HEK293T (cell line): ENCODE measurements around the gene OSBPL3.

ENCODE experiments used
- CTCF ChIA-PET: fragments of 350-600 bp; formaldehyde crosslinking; extraction: SDS; loops from one replicate; lab custom pipeline; 2021; ENCODE audit warnings: antibody characterized with exemption, inconsistent platforms; lab: Yijun Ruan, JAX
- POLR2A ChIA-PET: fragments of 350-600 bp; formaldehyde crosslinking; extraction: SDS; loops from one replicate; lab custom pipeline; 2020; ENCODE audit warnings: antibody characterized with exemption, inconsistent platforms; lab: Yijun Ruan, JAX
- DNase-seq: peaks from one replicate; pipeline ENCODE4 v3.0.0; 2012; ENCODE audit warnings: mixed read lengths; ENCODE audit errors: extremely low spot score
- ARNT ChIP-seq: fragments of 450-650 bp; IDR thresholded peaks from 2 replicates; pipeline ENCODE4 v1.6.1; 2017; ENCODE audit warnings: mild to moderate bottlenecking
- BHLHE40 ChIP-seq: fragments of 450-650 bp; IDR thresholded peaks from 2 replicates; pipeline ENCODE4 v1.6.1; 2016; ENCODE audit warnings: mild to moderate bottlenecking, moderate library complexity, borderline replicate concordance
- CTBP1 ChIP-seq: fragments of 450-650 bp; IDR thresholded peaks from 2 replicates; pipeline ENCODE4 v1.6.1; 2016; ENCODE audit warnings: borderline replicate concordance
- ELF4 ChIP-seq: fragments of 450-650 bp; IDR thresholded peaks from 2 replicates; pipeline ENCODE4 v1.6.1; 2017; ENCODE audit warnings: antibody characterized with exemption
- FOXA1 ChIP-seq: fragments of 450-650 bp; IDR thresholded peaks from 2 replicates; pipeline ENCODE4 v1.6.1; 2016; ENCODE audit warnings: mild to moderate bottlenecking
- FOXK2 ChIP-seq: fragments of 450-650 bp; IDR thresholded peaks from 2 replicates; pipeline ENCODE4 v1.6.1; 2016; ENCODE audit warnings: mild to moderate bottlenecking
- FOXM1 ChIP-seq: fragments of 450-650 bp; IDR thresholded peaks from 2 replicates; pipeline ENCODE4 v1.6.1; 2017; ENCODE audit warnings: mild to moderate bottlenecking, borderline replicate concordance
- HDGF ChIP-seq: fragments of 450-650 bp; IDR thresholded peaks from 2 replicates; pipeline ENCODE4 v1.6.1; 2017; ENCODE audit warnings: antibody characterized with exemption, borderline replicate concordance
- L3MBTL2 ChIP-seq: fragments of 450-650 bp; conservative IDR thresholded peaks from 2 replicates; pipeline ENCODE4 v1.6.1; 2016; ENCODE audit warnings: mild to moderate bottlenecking
- LEF1 ChIP-seq: fragments of 450-650 bp; IDR thresholded peaks from 2 replicates; pipeline ENCODE4 v1.6.1; 2017; ENCODE audit warnings: mild to moderate bottlenecking, borderline replicate concordance
- NFRKB ChIP-seq: fragments of 450-650 bp; IDR thresholded peaks from 2 replicates; pipeline ENCODE4 v1.6.1; 2016; ENCODE audit warnings: mild to moderate bottlenecking, moderate library complexity
- SP1 ChIP-seq: fragments of 450-650 bp; IDR thresholded peaks from 2 replicates; pipeline ENCODE4 v1.6.1; 2017
- SUZ12 ChIP-seq: fragments of 450-650 bp; IDR thresholded peaks from 2 replicates; pipeline ENCODE4 v1.6.1; 2016; ENCODE audit warnings: mild to moderate bottlenecking
- TARDBP ChIP-seq: fragments of 450-650 bp; IDR thresholded peaks from 2 replicates; pipeline ENCODE4 v1.6.1; 2016
- ZNF384 ChIP-seq: fragments of 450-650 bp; IDR thresholded peaks from 2 replicates; pipeline ENCODE4 v1.6.1; 2016
- TF ChIP-seq, protein P1 (sequence below): fragments of 450-650 bp; IDR thresholded peaks from 2 replicates; pipeline ENCODE4 v1.6.1; 2016

OSBPL3 gene

DNA sequence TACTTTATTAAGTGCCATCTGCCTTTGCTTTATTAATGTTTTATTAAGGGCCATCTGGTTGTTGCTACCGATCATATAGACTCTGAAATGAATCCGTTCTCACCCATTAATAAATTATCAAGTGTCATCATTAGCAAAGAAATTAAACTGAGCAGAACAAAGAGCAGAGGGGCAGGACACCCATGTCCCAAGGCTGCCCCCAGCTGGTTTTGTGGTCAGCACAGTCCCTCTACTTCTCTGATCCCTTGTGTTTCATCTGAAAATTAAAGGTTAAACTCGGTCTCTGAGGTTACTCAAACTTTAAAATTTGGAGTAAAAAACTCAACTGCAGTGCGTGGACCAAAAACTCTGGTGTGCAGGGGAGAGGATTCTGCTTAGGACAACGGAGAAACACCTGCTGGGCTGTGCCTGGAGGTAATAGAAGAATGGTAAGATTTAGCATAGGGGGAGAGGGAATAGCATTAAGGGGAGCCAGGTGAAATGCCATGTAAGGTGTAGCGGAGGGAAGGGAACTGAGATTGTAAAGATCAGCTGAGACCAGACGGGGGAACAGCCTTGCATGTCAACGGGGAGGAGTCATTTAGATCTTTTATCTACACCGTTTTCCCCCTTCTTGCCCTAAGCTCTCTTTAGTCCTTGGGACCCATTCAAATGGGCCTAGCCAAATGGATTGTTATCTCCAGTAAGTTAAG, 212.0 kb downstream of the OSBPL3 start:
- DNase-seq, result no peak
- POLR2A ChIA-PET, result no interaction called here
- CTCF ChIA-PET, result no interaction called here
- TF ChIP-seq L3MBTL2, result no peak
- no peak for TF ChIP-seq SP1
- TF ChIP-seq FOXK2, result no peak
- TF ChIP-seq TARDBP, result no peak
- TF ChIP-seq NFRKB, result no peak
- no peak for TF ChIP-seq FOXM1

DNA sequence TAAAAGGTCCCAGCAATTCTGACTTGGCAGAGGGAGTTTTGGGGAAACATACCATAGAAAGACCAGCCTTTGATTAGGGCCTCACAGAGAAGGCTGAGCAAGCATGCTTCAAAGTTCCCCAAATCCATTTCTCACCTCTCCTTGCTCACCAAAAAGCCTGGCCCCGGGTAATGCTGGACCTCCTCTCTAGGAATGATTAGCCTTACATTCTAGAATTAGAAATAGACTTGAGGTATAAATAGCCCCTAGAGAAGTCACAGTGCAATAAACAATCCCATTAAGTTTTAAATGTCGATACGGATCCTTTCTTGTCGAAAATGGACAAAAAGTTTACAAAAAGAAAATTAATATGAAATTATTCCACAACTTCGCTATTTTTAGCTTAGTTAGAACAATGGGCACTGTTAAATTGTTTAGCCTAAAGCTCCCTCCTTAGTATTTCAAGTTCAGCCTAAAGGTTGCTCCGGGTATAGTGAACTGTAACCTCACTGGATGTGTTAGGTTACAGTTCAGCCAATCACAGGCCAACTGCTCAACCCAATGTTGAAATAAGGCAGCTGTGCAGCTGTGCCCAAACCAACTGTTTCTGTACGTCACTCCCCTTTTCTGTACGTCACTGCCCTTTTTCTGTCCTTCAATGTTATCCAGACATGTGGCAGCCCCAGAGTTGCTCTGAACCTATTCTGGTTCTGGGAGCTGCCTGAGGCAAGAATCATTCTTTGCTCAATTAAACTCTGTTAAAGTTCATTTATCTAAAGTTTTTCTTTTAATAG, 214.8 kb downstream of the OSBPL3 start:
- CTCF ChIA-PET, result no interaction called here
- no peak for DNase-seq
- no peak for TF ChIP-seq L3MBTL2
- TF ChIP-seq LEF1, result no peak
- TF ChIP-seq NFRKB, result no peak
- no peak for TF ChIP-seq ELF4
- POLR2A ChIA-PET, result no interaction called here

DNA sequence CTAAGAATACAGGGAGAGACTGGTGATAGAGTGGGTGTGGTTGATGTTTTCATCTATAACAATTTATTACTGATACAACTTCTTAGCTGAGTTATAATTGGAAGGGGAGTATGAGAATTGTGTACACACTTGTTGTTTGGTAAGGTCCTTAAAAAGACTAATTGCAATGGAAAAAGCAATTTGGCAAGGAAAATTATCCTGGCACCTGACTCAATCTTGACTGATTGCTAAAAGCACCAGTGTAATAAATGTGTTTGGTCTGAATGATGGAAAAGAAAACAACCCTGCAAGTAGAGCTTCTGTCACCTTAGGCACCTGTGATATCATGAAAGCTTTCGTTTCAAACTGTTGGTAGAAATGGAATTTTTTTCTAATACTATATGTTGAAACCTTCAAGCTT, 216.0 kb downstream of the OSBPL3 start:
- ChIA-PET POLR2A (interaction anchor here (0.9 kb wide), 1 partner anchor 8 kb away, joined by 5 read pairs; no protein-coding TSS in a partner anchor), CTCF (no interaction called here)
- TF ChIP-seq SP1, result no peak
- no peak for TF ChIP-seq L3MBTL2
- no peak for TF ChIP-seq FOXM1
- TF ChIP-seq SUZ12, result no peak
- no peak for DNase-seq

DNA sequence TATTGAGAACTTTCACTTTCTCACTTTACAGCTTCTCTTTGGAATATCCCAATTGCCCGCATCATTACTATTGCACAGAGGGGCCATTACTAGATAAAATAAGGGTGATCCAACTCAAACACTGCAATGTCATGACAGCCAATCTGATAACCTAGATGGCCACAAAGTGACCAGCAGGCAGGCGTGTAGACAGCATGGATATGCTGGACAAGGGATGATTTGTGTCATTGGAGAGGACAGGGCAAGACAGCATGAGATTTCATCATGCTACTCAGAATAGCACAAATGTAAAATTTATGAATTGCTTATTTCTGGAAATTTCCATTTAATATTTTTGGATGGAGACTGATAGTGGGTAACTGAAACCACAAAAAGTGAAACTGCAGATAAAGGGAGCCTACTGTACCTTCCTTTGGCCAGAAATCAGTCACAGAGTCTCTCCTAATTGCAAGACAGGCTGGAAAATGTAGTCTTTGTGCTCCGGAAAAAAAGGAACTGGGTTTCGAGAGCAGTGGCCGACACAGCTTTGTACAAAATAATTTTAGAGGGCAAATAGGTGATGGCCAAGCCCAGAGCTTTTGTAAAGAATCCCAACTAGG, 216.6 kb downstream of the OSBPL3 start:
- DNase-seq, result no peak
- no peak for TF ChIP-seq HDGF
- TF ChIP-seq CTBP1, result no peak
- TF ChIP-seq, protein P1, sequence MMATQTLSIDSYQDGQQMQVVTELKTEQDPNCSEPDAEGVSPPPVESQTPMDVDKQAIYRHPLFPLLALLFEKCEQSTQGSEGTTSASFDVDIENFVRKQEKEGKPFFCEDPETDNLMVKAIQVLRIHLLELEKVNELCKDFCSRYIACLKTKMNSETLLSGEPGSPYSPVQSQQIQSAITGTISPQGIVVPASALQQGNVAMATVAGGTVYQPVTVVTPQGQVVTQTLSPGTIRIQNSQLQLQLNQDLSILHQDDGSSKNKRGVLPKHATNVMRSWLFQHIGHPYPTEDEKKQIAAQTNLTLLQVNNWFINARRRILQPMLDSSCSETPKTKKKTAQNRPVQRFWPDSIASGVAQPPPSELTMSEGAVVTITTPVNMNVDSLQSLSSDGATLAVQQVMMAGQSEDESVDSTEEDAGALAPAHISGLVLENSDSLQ, result no peak
- no peak for TF ChIP-seq ZNF384
- TF ChIP-seq SUZ12, result no peak
- no peak for TF ChIP-seq LEF1
- TF ChIP-seq SP1, result no peak
- TF ChIP-seq FOXK2, result no peak
- no peak for TF ChIP-seq ELF4
- TF ChIP-seq ARNT, result no peak
- no peak for TF ChIP-seq NFRKB
- TF ChIP-seq FOXA1, result no peak
- CTCF ChIA-PET, result no interaction called here
- POLR2A ChIA-PET, result no interaction called here

DNA sequence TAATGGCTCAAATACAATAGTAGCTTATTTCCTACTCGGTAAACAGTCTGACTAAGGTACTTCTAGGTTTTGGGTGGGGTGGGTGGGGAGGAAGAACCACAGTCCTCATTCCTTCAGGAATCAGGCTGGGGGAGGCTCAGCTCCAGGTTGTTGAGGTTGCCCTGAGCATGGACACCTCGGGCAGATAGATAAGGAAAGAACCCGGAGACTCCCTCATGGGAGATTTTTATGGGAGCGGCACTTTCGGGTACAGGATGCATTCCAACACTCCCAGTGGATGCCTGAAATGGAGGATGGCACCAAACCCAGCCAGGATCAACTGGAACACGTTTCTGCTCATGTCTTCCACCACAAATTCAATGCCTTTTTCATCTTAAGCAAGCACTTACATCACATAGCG, 217.2 kb downstream of the OSBPL3 start:
- TF ChIP-seq CTBP1 (no peak), L3MBTL2 (no peak), FOXK2 (no peak), ZNF384 (no peak), ARNT (no peak), LEF1 (no peak), FOXA1 (no peak), ELF4 (no peak), SP1 (no peak), SUZ12 (no peak), BHLHE40 (no peak), TARDBP (no peak), FOXM1 (no peak)
- TF ChIP-seq, protein P1, result no peak
- ChIA-PET POLR2A (no interaction called here), CTCF (no interaction called here)
- DNase-seq, result no peak

DNA sequence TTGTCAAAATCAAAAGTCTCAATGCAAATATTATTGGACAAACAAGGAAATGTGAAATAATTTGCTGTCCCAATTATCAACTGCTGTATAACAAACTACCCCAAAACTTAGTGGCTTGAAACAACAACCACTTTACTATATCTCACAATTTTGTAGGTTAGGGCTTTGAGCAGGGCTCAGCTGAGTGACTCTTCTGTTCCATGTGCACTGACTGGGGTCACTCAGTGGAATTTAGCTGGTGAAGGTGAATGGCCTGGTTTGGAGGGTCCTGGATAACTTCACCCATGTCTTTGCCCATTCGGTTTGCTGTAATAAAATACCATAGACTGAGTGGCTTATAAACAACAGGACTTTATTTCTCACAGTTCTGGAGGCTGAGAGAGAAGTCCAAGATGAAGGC, 219.0 kb downstream of the OSBPL3 start:
- no peak for TF ChIP-seq SUZ12
- no peak for TF ChIP-seq FOXA1
- no peak for TF ChIP-seq ELF4
- no peak for TF ChIP-seq ZNF384
- TF ChIP-seq LEF1, result no peak
- no peak for TF ChIP-seq TARDBP
- TF ChIP-seq HDGF, result no peak
- TF ChIP-seq ARNT, result no peak
- TF ChIP-seq, protein P1, result no peak
- ChIA-PET CTCF (no interaction called here), POLR2A (no interaction called here)
- DNase-seq, result no peak
